Heart left ventricle (tissue), 16 donors: ENCODE data around the gene MCOLN2. TPM values are rescaled to one million over a fixed set of nuclear protein-coding genes. Genes with fewer than 3 reads are reported as not detected.
"Not testable (repeated sequence)": the region's sequence is repeated elsewhere in the genome, so short reads cannot be mapped to it uniquely, and the experiment has no call there.

Source experiments
- ATAC-seq, 4 donors: fragments of 200-7000 bp; cut with Tn5 transposase; one replicate each; pipeline ENCODE4 v1.9.1; 2020 to 2022; ENCODE audit warnings: moderate library complexity in 4 of 4, mild to moderate bottlenecking in 3 of 4, moderate number of reproducible peaks in 1 of 4
- DNase-seq, 5 donors: peaks; one replicate each; pipeline ENCODE4 v3.0.0-alpha.2; 2020
- H3K27ac ChIP-seq, 12 donors: fragments of 200-600 bp; sonication (generic) in 4 of 12; one replicate each; pipeline versions ENCODE4 v1.5.0 to v1.8.0; 2016 to 2022; ENCODE audit warnings: mild to moderate bottlenecking in 2 of 12
- H3K27me3 ChIP-seq, 9 donors: fragments of 200-600 bp; sonication (generic) in 2 of 9; one replicate each; pipeline versions ENCODE4 v1.5.1 to v1.8.0; 2016 to 2022; ENCODE audit warnings: mild to moderate bottlenecking in 3 of 9
- H3K36me3 ChIP-seq, 9 donors: fragments of 200-600 bp; sonication (generic) in 2 of 9; one replicate each; pipeline versions ENCODE4 v1.5.0 to v1.8.0; 2018 to 2022; ENCODE audit warnings: mild to moderate bottlenecking in 2 of 9
- H3K4me1 ChIP-seq, 12 donors: fragments of 200-600 bp; sonication (generic) in 4 of 12; one replicate each; pipeline versions ENCODE4 v1.5.0 to v1.8.0; 2016 to 2022; ENCODE audit warnings: mild to moderate bottlenecking in 3 of 12
- H3K4me3 ChIP-seq, 12 donors: fragments of 200-600 bp; sonication (generic) in 4 of 12; one replicate each; pipeline versions ENCODE4 v1.5.0 to v1.8.0; 2017 to 2022; ENCODE audit warnings: mild to moderate bottlenecking in 9 of 12, moderate library complexity in 4 of 12
- H3K9me3 ChIP-seq, 12 donors: fragments of 200-600 bp; sonication (generic) in 4 of 12; one replicate each; pipeline versions ENCODE4 v1.5.0 to v1.8.0; 2016 to 2022; ENCODE audit warnings: mild to moderate bottlenecking in 1 of 12
- CTCF ChIP-seq, 12 donors: fragments of 200-600 bp; sonication (generic) in 4 of 12; IDR thresholded peaks; one replicate each; pipeline versions ENCODE4 v1.5.0 to v1.8.0; 2018 to 2022; ENCODE audit warnings: antibody characterized with exemption in 12 of 12, mild to moderate bottlenecking in 5 of 12
- POLR2A ChIP-seq, 2 donors: fragments of 450-650 bp; IDR thresholded peaks; one replicate each; pipeline ENCODE4 v1.6.1; 2017; ENCODE audit warnings: antibody characterized with exemption in 2 of 2, mild to moderate bottlenecking in 2 of 2, moderate library complexity in 2 of 2
- WGBS, 4 donors: extraction: QIAGEN DNeasy Blood & Tissue Kit in 2 of 4; methylation state at CpG; one replicate each; pipeline versions ENCODE4 v1.1.5 to v1.1.7; 2013 to 2018; 5-methylcytosine and 5-hydroxymethylcytosine counted together
- intact Hi-C, 10 donors: fragments of 100-400 bp; cut with DNase I; formaldehyde crosslinking; loops; one replicate each; pipeline versions ENCODE4 v1.11.1 to v1.14.2; 2022
- polyA plus RNA-seq, 2 donors: library from polyadenylated mRNA; stranded (reverse); fragments of 200-250 nt; gene quantifications; one replicate each; pipeline ENCODE4 v1.2.3, GENCODE V29; 2013
- total RNA-seq, 9 donors: library from RNA; depleted of rRNA in 2 of 9; stranded (reverse); fragments of >200 nt in 2 of 9; fragmentation: NEBNext Ultra II Directional in 3 of 9; extraction: Animal tissue kit (Norgen Biotek cat#: 25700) in 3 of 9; gene quantifications; one replicate each; pipeline versions ENCODE4 v1.1.0 to v1.2.4, GENCODE V29; 2016 to 2023
- donor health status: ischemic (EF 13 %, LVEDD 7.1; RV severe dilation, severe dysfunction).
- donor health status: healthy with polysubstance abuse.
- donor health status: DM: no; HTN: yes; CAD: no.
- donor health status: DM: no; HTN: no; CAD: no.
- donor health status: ischemic (EF 25% LVEDD 6.9; RV normal size, moderate dysfunction).
- donor health status: ischemic (EF 25% LVEDD 5.7; RV mildly dilated, moderate dysfunction).
- donor health status: healthy.
- donor health status: DM: yes; HTN: yes; CAD: no.
- donor health status: ischemic (EF 35%, LVEDD 5.7; RV mildly dilated, moderate dysfunction).
- donor health status: nonischemic (EF 11% LVEDD 7.7; RV severe dilation, severe dysfunction).
- donor health status: DM: yes; HTN: yes; CAD: no.
- donor health status: PGD.
- donor health status: ischemic (EF 29% LVEDD 5.4; RV normal size, mild dysfunction).
- donor health status: nonischemic (EF 23%, LVEDD 6.1; RV moderate dilation, normal function).

The MCOLN2 gene
- total and polyA plus RNA-seq, 11 donors, result 0.12 to 2.9 (median 1.1) TPM; not detected in 8

DNA sequence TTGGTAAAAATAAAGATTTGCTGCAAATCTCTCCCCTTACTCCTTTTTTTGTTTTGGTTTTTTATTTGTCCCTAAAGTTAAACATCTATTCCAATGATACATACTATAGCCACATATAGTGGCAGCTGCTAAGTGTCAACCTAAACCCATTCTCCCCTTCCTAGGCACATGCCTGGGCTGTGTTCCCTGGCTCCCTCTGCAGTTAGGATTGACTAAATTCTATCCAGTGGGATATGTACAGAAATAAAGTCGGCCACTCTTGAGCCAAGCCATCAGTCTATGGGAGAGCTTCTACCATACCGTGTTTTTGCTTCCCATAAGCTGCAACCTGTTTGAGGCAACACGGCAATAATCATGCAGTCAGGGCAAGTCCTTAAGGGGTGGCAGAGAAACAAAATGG, 27.8 kb upstream of the MCOLN2 start:
- intact Hi-C loops, result loop anchor here in 6 of 10 donors (5.0 kb wide), 2 partner anchors 77 to 82 kb away; no protein-coding TSS in a partner anchor

GRCh38 chr1:85022700-85023099, 25.8 kb upstream of the MCOLN2 start:
- no peak for TF ChIP-seq POLR2A (IDR thresholded peaks at IDR 0.05)
- TF ChIP-seq CTCF (IDR thresholded peaks at IDR 0.05), result no peak
- H3K27me3 ChIP-seq, result no peaks in the 10 kb centered on the region
- H3K27ac ChIP-seq, result no peak overlapping the region
- no peak for DNase-seq
- ATAC-seq, result no peak
- no peaks in the 10 kb centered on the region for H3K36me3 ChIP-seq
- intact Hi-C loops, result no loop called here
- H3K9me3 ChIP-seq, result no peaks in the 10 kb centered on the region
- no peak overlapping the region for H3K4me3 ChIP-seq
- H3K4me1 ChIP-seq, result no peaks in the 10 kb centered on the region

More for the DNA sequence above, 27.8 kb upstream of the MCOLN2 start:
- Histone ChIP-seq H3K36me3 (no peaks in the 10 kb centered on the region), H3K9me3 (no peaks in the 10 kb centered on the region), H3K27ac (no peak overlapping the region), H3K27me3 (no peaks in the 10 kb centered on the region), H3K4me3 (no peak overlapping the region), H3K4me1 (no peaks in the 10 kb centered on the region)
- WGBS, 4 donors, result 75 to 86% (median 83%) methylated on average over 3 of the region's 3 CpGs
- DNase-seq (no peak), ATAC-seq (no peak)
- TF ChIP-seq CTCF (IDR thresholded peaks at IDR 0.05) (no peak), POLR2A (IDR thresholded peaks at IDR 0.05) (no peak)

DNA sequence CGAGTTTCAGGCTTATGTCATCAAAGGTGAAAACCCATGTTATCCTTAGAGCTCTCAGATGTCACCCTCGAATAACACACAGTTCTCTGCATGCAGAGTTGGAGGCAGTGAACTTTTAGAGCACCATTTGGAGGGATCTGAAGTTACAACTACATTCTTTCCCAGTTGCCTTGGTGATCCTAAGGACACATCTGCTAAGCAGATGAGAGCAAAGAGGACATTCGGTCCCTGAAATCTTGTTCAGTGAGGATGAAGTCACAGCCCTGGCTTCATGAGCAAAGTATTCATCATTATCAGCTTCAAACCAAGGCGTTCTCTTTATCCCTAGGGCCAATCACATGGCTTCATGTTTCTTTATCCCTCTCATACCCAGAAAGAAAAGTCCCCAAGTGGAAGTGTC, 23.1 kb upstream of the MCOLN2 start:
- TF ChIP-seq POLR2A (IDR thresholded peaks at IDR 0.05) (no peak), CTCF (IDR thresholded peaks at IDR 0.05) (no peak)
- no peaks in the 10 kb centered on the region for H3K27me3 ChIP-seq
- no peak overlapping the region for H3K27ac ChIP-seq
- no peaks in the 10 kb centered on the region for H3K36me3 ChIP-seq
- H3K4me1 ChIP-seq, result no peaks in the 10 kb centered on the region
- peaks cover 0 to 6% (median 0%) of the 10 kb centered on the region in 12 donors for H3K9me3 ChIP-seq
- ATAC-seq (no peak), DNase-seq (no peak)
- intact Hi-C loops, result no loop called here
- H3K4me3 ChIP-seq, result no peak overlapping the region
- 56 to 68% (median 62%) methylated on average over 4 of the region's 4 CpGs for WGBS, 4 donors

DNA sequence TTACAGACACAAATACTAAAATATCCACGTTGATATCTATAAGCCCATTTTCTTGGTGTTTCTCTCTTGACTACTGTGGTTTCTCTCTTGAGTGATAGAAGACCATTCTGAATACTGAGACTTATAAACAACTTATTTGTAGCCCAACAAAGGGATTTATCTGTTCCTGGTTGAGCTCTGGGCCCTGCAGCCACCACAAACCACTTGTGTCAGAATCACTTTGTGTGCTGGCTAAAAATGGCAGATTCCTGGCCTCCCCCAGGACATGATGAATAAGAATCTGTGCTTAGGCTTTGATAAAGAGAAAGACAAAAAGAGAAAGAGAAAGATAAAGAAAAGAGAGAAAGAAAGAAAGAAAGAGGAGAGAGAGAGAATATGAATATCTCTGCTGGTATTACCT, 18.9 kb upstream of the MCOLN2 start:
- Histone ChIP-seq H3K36me3 (no peaks in the 10 kb centered on the region), H3K9me3 (peaks cover 0 to 15% (median 0%) of the 10 kb centered on the region in 12 donors), H3K27me3 (no peaks in the 10 kb centered on the region), H3K4me3 (no peak overlapping the region), H3K27ac (no peak overlapping the region), H3K4me1 (no peaks in the 10 kb centered on the region)
- intact Hi-C loops, result no loop called here
- TF ChIP-seq POLR2A (IDR thresholded peaks at IDR 0.05), result no peak
- no peak for TF ChIP-seq CTCF (IDR thresholded peaks at IDR 0.05)
- no peak for ATAC-seq
- WGBS, 4 donors, result 70 to 78% (median 72%) methylated on average over 1 of the region's 1 CpG
- no peak for DNase-seq

- H3K9me3 ChIP-seq, result peaks cover 0 to 26% (median 0%) of the 10 kb centered on the region in 12 donors
- H3K27me3 ChIP-seq, result peaks cover 0 to 33% (median 11%) of the 10 kb centered on the region in 9 donors
- H3K36me3 ChIP-seq, H3K4me3 ChIP-seq, DNase-seq, H3K27ac ChIP-seq, intact Hi-C loops, H3K4me1 ChIP-seq, ATAC-seq: not testable (repeated sequence)
- 65 to 86% (median 81%) methylated on average over 1 of the region's 1 CpG for WGBS, 4 donors
These were observed 8.7 kb upstream of the MCOLN2 start for GRCh38 chr1:85005641-85006040.
